Astrocyte of the spinal cord (primary cell): ENCODE data around the gene PPM1M.

Experiments
- DNase-seq: peaks from one replicate; pipeline ENCODE4 v3.0.0; 2011; ENCODE audit warnings: low read depth, low spot score
- H3K4me3 ChIP-seq: 2 replicates; pipeline ENCODE4 v1.5.1; 2011; ENCODE audit warnings: low read depth, mild to moderate bottlenecking, low read length, moderate library complexity
- in situ Hi-C: cut with HindIII; loops from 2 replicates; pipeline ENCODE4 v1.10.0; 2017; ENCODE audit warnings: low sequenced_read_pairs
- TF ChIP-seq, protein P1 (sequence below): IDR thresholded peaks from 2 replicates; pipeline ENCODE4 v1.5.1; 2012; ENCODE audit warnings: low read depth, mild to moderate bottlenecking, low read length, inconsistent platforms

PPM1M gene

GRCh38 chr3:52246728-52247408 lies 1.3 kb downstream of the PPM1M start:
- TF ChIP-seq, protein P1, sequence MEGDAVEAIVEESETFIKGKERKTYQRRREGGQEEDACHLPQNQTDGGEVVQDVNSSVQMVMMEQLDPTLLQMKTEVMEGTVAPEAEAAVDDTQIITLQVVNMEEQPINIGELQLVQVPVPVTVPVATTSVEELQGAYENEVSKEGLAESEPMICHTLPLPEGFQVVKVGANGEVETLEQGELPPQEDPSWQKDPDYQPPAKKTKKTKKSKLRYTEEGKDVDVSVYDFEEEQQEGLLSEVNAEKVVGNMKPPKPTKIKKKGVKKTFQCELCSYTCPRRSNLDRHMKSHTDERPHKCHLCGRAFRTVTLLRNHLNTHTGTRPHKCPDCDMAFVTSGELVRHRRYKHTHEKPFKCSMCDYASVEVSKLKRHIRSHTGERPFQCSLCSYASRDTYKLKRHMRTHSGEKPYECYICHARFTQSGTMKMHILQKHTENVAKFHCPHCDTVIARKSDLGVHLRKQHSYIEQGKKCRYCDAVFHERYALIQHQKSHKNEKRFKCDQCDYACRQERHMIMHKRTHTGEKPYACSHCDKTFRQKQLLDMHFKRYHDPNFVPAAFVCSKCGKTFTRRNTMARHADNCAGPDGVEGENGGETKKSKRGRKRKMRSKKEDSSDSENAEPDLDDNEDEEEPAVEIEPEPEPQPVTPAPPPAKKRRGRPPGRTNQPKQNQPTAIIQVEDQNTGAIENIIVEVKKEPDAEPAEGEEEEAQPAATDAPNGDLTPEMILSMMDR, result no peak
- DNase-seq, result no peak
- in situ Hi-C loops, result no loop called here
- H3K4me3 ChIP-seq, result no peak overlapping the region

DNA sequence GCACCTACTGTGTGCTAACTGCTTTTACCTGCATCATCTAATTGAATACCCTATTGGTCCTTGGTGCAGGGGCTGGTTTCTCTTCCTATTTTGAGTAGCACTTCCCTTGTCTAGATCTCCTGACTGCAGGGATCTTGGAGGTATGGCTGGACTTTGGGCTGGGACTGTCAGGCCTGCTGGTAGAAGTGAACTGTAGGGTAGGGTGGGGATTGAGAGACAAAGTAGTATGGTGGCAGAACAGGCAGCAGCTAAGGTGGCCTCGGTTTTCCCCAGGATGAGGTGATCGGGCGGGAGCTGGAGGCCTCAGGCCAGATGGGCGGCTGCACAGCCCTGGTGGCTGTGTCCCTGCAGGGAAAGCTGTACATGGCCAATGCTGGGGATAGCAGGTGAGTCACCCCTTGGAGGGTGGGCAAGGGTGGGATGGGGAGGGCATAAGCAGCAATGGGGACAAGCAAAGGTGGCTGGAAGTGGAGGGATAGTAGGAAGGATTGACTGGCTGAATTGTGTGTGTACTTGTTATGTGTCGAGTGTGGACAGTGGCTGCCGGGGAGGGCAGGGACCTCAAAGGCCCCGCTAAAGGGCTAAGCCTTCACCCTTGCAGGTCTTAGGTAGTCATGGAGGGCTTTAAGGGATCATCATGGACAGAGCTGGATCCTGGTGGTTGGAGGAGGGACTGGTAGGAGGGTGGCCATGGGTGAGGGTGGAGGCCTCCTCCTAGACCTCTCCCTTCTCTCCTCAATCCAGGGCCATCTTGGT lies 2.0 kb downstream of the PPM1M start:
- no peak overlapping the region for H3K4me3 ChIP-seq
- TF ChIP-seq, protein P1, result no peak
- in situ Hi-C loops, result no loop called here
- no peak for DNase-seq

GRCh38 chr3:52248165-52248541 lies 2.6 kb downstream of the PPM1M start:
- TF ChIP-seq, protein P1, result no peak
- no peak overlapping the region for H3K4me3 ChIP-seq
- no peak for DNase-seq
- in situ Hi-C loops, result no loop called here

- in situ Hi-C loops, result no loop called here
- no peak for DNase-seq
These were observed 3.4 kb downstream of the PPM1M start for GRCh38 chr3:52248816-52249547.

DNA sequence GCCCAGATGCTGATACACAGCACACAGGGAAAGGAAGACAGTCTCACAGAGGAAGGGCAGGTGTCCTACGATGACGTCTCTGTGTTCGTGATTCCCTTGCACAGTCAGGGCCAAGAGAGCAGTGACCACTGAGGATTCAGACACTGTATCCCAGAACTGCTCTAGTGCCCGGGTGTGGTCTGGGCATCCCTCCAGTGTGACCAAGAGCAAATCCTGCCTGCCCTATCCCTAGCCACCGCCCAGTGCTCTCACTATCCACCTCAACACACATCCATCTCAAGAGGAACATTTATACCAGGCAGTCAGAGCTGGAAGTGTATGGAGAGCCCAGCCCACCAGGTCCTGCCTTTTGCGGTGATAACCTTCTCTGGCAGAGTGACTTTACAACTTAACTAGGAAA lies 4.1 kb downstream of the PPM1M start:
- TF ChIP-seq, protein P1, result no peak
- DNase-seq, result no peak
- no peak overlapping the region for H3K4me3 ChIP-seq
- in situ Hi-C loops, result no loop called here

More at GRCh38 chr3:52248816-52249547, 3.4 kb downstream of the PPM1M start:
- TF ChIP-seq, protein P1, result no peak
- H3K4me3 ChIP-seq, result no peak overlapping the region

DNA sequence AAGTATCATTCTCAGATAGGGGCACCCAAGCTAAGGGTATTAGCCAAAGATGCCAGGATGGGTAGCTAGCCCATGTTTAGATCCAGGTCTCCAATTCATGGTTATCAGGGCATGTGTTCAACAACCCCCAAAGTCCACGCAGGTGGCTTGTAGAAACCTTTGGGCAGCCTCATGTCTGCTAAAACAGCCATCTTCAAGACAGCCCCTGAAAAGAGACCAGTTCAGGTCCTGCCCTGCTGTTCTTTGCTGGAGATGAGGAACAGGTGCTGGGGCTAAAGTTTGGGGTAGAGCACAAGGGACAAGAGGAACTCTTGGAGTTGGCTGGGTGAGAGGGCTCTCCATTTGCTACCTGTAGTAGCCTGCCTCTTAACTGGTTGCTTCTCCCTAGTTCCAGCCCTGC lies 4.6 kb downstream of the PPM1M start:
- TF ChIP-seq, protein P1, result no peak
- DNase-seq, result no peak
- no peak overlapping the region for H3K4me3 ChIP-seq
- in situ Hi-C loops, result no loop called here
